ENCODE measurements around the gene ESRRA.

- TF ChIP-seq, protein P1, sequence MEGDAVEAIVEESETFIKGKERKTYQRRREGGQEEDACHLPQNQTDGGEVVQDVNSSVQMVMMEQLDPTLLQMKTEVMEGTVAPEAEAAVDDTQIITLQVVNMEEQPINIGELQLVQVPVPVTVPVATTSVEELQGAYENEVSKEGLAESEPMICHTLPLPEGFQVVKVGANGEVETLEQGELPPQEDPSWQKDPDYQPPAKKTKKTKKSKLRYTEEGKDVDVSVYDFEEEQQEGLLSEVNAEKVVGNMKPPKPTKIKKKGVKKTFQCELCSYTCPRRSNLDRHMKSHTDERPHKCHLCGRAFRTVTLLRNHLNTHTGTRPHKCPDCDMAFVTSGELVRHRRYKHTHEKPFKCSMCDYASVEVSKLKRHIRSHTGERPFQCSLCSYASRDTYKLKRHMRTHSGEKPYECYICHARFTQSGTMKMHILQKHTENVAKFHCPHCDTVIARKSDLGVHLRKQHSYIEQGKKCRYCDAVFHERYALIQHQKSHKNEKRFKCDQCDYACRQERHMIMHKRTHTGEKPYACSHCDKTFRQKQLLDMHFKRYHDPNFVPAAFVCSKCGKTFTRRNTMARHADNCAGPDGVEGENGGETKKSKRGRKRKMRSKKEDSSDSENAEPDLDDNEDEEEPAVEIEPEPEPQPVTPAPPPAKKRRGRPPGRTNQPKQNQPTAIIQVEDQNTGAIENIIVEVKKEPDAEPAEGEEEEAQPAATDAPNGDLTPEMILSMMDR (IDR thresholded peaks at IDR 0.05): no peak
- TF ChIP-seq EP300 (IDR thresholded peaks at IDR 0.05) (no peak), POLR2A (IDR thresholded peaks at IDR 0.05) (no peak)
These were observed 8.3 kb downstream of the ESRRA start for GRCh38 chr11:64313491-64314145.
